ENCODE data around the gene WIPF2.
A peak's percentile ranks its signal among the peaks of the same experiment; 100 is the strongest.

WIPF2 gene

DNA sequence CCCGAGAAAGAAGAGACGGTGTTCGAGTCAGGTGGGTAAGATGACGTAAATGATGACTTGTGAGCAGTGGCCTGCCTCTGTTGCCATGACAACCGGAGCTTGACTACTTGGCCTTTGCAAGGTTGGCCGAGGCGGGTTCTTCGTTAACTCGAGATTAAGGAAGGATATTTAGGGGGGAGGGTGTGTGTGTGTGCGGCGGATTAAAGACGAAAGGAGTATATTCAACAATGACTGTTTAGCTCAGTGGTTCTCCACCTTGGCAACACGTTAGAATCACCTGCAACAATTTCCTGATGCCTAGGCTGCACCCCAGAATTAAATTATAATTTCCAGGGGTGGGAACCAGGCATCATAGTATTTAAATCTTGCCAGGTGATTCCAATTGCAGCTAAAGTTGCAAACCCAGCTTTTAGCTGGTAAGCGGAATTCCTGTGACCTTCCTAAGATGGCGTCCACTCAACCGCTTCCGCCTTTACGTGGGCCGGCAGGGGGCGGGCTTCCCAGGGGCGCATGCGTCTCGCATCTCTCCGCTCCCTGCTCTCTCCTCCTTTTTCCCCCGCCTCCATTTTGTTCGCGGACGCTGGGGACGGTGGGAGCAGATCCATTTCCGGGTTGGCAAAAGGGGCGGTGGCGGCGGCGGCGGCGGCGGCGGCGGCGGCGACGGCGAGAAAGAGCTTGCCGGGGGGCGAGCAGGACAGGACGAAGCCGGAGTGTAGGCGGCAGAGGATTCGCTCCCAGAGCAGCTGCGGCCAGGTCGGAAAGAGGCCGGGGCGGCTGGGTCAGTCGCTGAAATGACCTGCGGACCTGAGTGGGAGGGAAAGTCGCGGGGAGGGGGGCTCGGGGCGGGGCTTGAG is at the start of gene WIPF2:
WIPF2 (plus strand) TSS at position 565 of the 854 bp plus-strand sequence. CDS start 37,156 bp downstream, outside the sequence.
- DNase-seq = peak; percentile 98

DNA sequence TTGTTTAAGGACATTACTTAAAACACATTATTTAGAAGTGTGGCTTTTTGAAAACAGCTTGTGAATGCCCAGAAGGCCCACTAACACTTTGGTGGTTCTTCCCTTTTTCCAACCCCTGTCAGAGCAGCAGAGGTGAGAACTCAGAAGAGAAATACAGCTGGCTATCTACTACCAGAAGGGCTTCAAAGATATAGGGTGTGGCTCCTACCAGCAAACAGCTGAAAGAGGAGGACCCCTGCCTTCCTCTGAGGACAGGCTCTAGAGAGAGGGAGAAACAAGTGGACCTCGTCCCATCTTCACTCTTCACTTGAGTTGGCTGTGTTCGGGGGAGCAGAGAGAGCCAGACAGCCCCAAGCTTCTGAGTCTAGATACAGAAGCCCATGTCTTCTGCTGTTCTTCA is 48.8 kb upstream of the WIPF2 start:
- DNase-seq = no peak

DNA sequence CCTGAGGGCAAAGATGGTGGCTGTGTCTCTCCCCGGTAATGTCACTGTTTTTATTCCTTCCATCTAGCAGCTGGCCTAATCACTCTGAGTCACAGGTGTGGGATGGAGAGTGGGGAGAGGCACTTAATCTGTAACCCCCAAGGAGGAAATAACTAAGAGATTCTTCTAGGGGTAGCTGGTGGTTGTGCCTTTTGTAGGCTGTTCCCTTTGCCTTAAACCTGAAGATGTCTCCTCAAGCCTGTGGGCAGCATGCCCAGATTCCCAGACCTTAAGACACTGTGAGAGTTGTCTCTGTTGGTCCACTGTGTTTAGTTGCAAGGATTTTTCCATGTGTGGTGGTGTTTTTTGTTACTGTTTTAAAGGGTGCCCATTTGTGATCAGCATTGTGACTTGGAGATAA is 47.4 kb upstream of the WIPF2 start:
- no peak for DNase-seq

GRCh38 chr17:40173091-40173777 is 45.9 kb upstream of the WIPF2 start:
- DNase-seq = no peak

GRCh38 chr17:40173778-40174135 is 45.3 kb upstream of the WIPF2 start:
- no peak for DNase-seq

DNA sequence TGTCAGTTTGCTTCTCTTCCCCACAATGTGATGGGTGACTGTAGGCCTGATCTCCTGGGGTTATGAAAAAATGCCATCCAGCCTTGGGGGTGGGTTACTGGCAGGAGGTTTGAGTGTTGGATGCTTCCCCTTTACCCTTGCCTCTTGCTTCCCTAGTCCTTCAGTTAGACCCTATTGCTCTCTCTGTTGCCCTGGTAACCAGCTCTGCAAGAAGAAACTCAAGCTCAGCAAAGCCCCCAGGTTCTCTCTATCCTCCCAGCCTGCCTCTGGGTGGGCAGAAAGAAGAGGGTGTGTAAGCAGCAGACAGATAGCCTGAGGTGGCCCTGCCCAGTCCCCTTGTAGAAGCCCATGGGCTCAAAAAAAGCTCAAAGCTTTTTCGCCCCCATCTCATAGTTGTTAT is 44.6 kb upstream of the WIPF2 start:
- DNase-seq = no peak

DNA sequence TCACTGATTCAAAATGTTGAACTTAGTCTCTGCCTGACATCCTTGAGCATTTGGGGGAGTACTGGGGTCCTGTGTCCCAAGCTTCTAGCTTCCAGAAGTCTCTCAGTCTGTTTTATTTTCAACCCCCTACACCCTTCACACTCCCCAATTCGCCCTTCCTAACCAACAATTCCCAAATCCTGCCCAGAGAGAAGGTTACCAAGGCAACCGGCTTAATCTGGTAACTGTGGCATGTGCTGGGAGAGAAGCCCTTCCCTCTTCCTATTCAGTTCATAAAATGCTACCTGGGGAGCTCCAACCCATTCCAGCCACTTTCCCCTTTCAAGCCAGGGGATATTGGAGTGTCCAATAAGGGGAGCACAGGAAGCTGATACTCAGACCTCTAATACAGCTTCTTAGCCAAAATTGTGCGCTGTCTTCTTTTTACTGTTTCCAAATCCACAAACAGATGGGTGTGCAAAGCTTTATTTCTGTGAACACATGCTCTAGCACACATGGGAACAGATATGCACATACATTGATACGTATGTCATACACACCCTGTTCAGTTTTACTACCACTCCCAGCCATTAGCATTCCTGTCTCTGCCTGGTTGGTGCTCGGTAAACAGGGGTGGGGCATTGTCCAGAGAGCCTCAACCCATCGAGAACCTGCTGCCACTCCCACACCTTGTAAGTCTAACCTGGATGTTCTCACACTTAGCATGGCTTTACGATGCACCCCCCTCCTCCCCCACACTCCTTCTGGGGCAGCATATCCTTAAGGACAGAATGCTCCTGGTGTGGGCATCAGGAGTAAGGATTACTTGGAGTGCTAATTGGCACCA is 43.0 kb upstream of the WIPF2 start:
- no peak for DNase-seq

DNA sequence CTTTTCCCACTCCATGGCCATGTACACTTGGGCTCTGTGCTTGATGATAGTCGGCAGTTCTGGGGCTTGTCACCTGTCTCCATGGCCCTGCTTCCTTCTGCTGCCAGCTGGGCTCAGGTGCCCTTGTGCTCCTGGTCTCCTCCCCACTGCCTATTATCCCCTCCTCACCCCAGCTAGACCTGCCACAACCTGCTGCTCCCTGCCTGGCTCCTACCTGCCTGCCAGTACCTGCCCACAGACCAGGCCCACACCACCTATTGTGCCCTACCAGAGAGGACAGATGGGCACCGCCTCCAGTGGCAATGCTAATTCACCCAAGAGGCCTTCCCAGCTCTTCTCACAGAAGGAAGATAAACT is 42.4 kb upstream of the WIPF2 start:
- no peak for DNase-seq

DNA sequence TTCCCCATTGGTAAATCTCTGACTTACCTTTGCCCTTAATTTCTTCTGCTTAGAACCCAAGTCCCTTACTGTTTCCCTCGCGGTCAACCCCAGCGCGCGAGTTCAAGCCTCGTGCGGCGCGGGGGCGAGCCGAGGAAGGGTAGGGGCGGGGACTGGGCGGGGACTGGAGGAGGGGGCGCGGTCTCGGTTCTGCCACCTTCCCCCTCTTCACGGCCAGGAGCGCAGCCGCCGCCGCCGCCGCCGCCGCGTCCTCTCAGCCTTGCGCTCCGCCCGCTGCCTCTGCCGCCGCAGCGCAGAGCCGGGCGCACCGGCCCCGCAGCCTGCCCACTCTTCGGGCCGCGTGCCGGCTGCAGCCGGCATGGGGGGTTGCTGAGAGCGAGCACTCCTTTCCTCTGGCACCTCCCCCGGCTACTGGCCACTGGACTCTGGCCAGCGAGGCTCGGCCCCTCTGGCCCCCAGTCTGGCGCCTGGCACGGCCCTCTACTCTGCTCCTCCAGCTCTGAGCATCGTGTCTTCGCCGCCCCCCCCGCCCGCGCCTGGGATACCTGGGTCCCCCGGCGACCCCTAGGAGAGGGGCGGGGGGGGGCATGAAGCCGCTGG is 41.7 kb upstream of the WIPF2 start, which contains the start of gene RAPGEFL1:
RAPGEFL1 (plus strand) TSS at position 196 of the 600 bp plus-strand sequence; CDS start at position 588, 392 bp downstream.
- DNase-seq = peak; percentile 91

- DNase-seq = no peak
Measured at GRCh38 chr17:40178021-40178601, 41.0 kb upstream of the WIPF2 start.

DNA sequence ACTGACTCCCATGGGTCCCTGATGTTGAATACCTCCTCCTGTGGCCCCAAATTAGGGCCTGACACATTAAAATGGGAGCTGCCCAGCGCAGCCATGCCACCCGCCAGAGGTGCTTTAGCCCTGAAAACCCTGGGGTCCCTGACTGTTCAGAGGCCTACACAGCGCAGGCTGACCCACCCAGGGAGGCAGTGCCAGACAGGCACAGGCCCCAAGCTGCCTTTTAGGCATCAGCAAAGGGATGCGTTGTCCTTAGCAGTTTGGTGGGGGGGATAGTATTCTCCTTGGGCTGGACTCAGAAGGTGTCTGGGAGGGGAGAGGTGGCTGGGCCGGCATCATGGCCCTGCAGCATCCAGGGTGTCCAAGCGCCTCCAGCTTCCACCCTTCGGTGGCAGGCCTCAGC is 40.4 kb upstream of the WIPF2 start:
- no peak for DNase-seq

DNA sequence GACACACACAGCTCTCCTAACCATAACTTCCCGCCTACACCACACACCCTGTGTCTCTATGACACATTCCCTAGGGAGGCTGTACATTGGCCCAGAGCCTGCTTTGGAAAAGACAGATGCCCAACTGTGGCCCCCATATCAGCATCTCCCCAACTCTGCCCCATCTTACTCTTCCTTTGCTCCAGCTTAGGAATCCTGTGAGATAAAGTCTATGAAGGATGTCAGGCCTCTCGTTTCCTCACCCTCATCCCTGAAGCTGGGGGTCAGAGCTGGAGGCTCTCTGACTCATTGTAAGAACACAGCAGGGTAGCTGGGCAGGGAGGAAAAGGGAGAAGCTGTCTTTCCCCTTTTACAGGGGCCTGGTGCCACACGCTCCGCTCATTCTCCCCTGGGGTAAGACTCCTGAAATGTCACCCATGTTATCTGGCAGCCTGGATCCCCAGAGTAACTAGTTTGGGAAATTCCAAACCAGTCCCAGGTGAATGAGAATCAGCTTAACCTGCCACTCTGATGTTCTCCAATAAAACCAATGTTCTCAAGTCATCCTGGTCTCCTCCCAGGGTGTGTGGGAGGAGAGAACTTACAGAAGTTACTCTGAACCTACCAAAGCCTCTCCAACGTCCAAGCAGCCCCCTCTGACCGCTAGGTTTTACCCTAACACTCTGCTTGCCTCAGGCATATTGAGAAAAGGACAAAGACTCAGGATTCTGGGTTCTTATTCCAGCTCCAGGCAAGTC is 39.0 kb upstream of the WIPF2 start:
- no peak for DNase-seq

DNA sequence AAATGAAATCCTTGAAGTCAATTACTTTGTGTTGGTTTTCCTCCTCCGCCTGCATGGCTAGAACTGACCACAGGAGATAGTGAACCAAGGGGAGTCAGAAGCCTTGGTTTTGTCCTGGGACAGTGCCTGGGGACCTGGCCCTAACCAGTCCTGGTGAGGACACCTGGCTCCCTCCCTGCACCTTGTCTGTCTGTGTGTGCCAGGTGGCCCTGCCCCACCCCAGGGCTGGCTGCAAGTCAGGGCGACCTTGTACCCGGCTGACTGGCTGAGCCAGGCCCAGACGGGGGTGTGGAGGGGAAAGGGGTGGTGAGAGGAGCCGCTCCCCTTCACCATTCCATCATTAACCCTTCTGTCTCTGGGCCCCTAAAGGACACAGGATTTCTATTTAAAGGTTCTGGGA is 38.4 kb upstream of the WIPF2 start:
- no peak for DNase-seq

DNA sequence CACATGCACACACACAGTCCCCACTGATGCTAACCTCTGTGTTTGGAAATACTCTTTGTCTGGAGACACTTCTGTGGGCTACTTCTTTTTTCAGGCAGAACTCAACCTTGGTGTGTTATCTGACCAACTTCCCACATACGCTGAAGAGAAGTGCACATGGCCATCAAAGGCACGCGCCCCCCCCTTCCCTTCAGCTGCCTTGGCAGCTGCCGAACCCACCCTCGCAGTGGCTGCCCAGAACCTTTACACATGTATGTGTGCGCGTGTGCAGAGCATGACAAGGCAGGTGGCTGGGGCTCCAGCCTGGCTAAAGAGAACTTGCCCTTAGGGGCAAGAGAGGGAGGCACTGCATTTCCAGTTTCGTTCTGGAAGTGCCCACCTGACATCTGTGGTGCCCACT is 37.9 kb upstream of the WIPF2 start:
- DNase-seq = no peak

DNA sequence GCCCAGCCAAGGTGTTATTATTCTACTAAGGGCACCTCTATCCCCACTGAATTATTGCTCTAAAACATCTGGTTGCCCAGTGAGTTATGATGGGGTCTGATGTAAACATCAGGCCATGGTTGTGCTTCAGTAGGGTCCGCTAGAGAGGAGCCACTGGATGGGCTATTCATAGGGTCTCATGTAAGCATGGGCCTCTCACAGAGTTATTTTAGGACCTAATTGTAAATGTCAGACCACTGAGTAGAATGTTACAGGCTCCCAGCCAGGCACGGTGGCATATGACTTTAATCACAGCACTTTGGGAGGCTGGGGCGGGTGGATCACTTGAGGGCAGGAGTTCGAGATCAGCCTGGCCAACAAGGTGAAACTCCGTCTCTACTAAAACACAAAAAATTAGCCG is 36.5 kb upstream of the WIPF2 start:
- no peak for DNase-seq

- DNase-seq = no peak
Measured at GRCh38 chr17:40187238-40187637, 31.9 kb upstream of the WIPF2 start.

DNA sequence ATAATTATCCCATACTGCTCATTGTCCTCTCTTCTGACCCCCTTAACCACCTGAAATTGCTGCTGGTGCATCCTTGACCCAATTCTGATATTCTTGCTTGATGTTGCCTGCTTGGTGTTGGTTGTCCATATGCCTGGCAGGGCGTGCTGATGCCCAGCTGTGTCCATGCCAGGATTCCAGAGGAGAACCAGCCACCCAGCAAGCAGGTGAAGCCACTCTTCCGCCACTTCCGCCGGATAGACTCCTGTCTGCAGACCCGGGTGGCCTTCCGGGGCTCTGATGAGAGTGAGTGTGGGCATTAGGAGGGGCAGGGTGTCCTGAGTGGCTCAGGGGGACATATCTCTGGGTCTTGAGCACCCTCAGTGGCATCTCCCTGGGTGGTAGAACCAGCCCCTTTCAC is 30.4 kb upstream of the WIPF2 start:
- no peak for DNase-seq

GRCh38 chr17:40190197-40191021 is 28.7 kb upstream of the WIPF2 start:
- DNase-seq = peak; percentile 59

- DNase-seq = peak; percentile 76
Measured at GRCh38 chr17:40191237-40192208, 27.6 kb upstream of the WIPF2 start.

- no peak for DNase-seq
Measured at GRCh38 chr17:40192961-40193360, 26.1 kb upstream of the WIPF2 start.
